Hepatic stellate cell (primary cell): ENCODE data around the gene NENF.

Experiments
- DNase-seq: peaks from one replicate; pipeline ENCODE4 v3.0.0; 2011; ENCODE audit warnings: low spot score

The NENF gene

GRCh38 chr1:212482006-212482636 lies 49.4 kb downstream of the NENF start:
- no peak for DNase-seq

- DNase-seq = peak; percentile 60
Observed at GRCh38 chr1:212482637-212483441, 50.1 kb downstream of the NENF start.

GRCh38 chr1:212484701-212485570 lies 52.2 kb downstream of the NENF start:
- peak; percentile 67 for DNase-seq

- no peak for DNase-seq
Observed at GRCh38 chr1:212485571-212485912, 52.8 kb downstream of the NENF start.

- DNase-seq = peak; percentile 84
Observed at GRCh38 chr1:212485913-212486618, 53.3 kb downstream of the NENF start.

GRCh38 chr1:212486619-212486975 lies 53.9 kb downstream of the NENF start:
- DNase-seq = no peak

- no peak for DNase-seq
Observed at GRCh38 chr1:212487286-212487685, 54.6 kb downstream of the NENF start.

GRCh38 chr1:212487774-212488435 lies 55.2 kb downstream of the NENF start:
- DNase-seq = no peak

GRCh38 chr1:212488436-212489283 lies 55.9 kb downstream of the NENF start:
- no peak for DNase-seq

- no peak for DNase-seq
Observed at GRCh38 chr1:212489284-212489859, 56.7 kb downstream of the NENF start.

- no peak for DNase-seq
Observed at GRCh38 chr1:212490276-212490675, 57.6 kb downstream of the NENF start.

GRCh38 chr1:212491454-212491853 lies 58.7 kb downstream of the NENF start:
- no peak for DNase-seq
